AG09319 (cell line): Measurements from ENCODE around the gene CERCAM.
"Not testable (repeated sequence)": the region's sequence is repeated elsewhere in the genome, so short reads cannot be mapped to it uniquely, and the experiment has no call there.

Experiments
- DNase-seq: peaks from one replicate; pipeline ENCODE4 v3.0.0-alpha.2; 2010; ENCODE audit warnings: low read depth; ENCODE audit errors: extremely low read depth
- CTCF ChIP-seq: IDR thresholded peaks from 2 replicates; pipeline ENCODE4 v1.5.1; 2011; ENCODE audit warnings: low read depth, mild to moderate bottlenecking, inconsistent platforms, low read length, moderate library complexity

CERCAM gene

DNA sequence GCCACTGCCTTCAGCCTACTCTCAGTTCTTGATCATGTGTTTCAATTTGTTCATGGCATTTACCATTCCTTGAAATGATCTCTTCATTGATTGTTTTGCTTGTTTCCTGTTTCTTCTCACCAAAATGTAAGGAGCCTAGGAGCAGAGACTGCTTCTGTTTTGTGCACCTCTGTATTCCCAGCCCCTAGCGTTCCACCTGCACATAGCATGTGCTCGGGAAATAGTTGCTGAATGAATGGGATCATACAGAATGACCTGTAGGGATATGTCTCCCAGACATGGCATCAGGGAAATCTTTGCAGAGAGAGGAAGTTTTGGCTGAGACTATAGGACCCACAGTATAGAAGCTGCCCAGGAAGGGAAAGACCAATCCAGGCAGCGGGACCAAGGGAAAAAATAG lies 6.2 kb upstream of the CERCAM start:
- DNase-seq = no peak
- TF ChIP-seq CTCF = no peak

GRCh38 chr9:128415281-128415680 lies 5.4 kb upstream of the CERCAM start:
- no peak for DNase-seq
- TF ChIP-seq CTCF = no peak

GRCh38 chr9:128416014-128416413 lies 4.6 kb upstream of the CERCAM start:
- TF ChIP-seq CTCF = no peak
- no peak for DNase-seq

- no peak for TF ChIP-seq CTCF
- DNase-seq = no peak
Observed at GRCh38 chr9:128416432-128417019, 4.1 kb upstream of the CERCAM start.

GRCh38 chr9:128419061-128419925 lies 1.4 kb upstream of the CERCAM start:
- TF ChIP-seq CTCF = no peak
- no peak for DNase-seq

GRCh38 chr9:128420060-128420650 lies 502 bp upstream of the CERCAM start:
- no peak for DNase-seq
- TF ChIP-seq CTCF = peak; percentile 56

- no peak for TF ChIP-seq CTCF
- no peak for DNase-seq
Observed at GRCh38 chr9:128421482-128421996, 882 bp downstream of the CERCAM start.

DNA sequence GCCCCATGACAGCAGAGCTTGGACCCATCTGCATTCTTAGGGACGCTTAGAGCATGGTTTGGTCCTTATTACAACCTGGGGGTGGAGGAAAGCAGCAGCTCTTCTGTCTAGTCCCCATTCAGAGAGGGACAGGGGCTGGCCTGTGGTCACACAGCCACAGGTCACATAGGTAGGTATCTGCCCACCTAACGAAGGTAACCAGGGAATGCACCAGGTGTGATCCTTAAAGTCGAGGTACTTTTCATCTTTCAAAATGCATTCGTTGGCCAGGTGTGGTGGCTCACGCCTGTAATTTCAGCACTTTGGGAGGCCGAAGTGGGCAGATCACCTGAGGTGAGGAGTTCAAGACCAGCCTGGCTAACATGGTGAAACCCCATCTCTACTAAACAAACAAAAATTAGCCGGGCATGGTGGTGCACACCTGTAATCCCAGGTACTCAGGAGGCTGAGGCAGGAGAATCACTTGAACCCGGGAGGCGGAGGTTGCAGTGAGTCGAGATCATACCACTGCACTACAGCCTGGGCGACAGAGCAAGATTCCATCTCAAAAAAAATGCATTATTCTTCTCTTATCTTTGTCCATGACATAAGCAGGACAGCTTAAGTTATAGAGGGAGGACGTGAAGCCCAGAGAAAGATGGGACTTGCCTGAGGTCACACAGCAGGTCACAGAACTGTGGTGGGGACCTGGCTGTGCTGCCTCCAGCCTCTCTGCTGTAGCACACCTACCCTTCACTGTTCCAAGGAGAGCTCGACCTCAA lies 1.5 kb downstream of the CERCAM start:
- not testable (repeated sequence) for DNase-seq
